ENCODE results near the gene RIGI. TPM values are rescaled to one million over a fixed set of nuclear protein-coding genes. Genes with fewer than 3 reads are reported as not detected.

The RIGI gene
- total and polyA plus RNA-seq, 9 of the 15 experiments (the other 6 are each of a cell fraction or from before 2014, with no cell fraction given), result 0.27 to 1.1 (median 0.54) TPM

GRCh38 chr9:32572900-32573523, 47.0 kb upstream of the RIGI start, which contains the start of gene NDUFB6 (continued):
- TF ChIP-seq PRDM10 (IDR thresholded peaks at IDR 0.05; ENCODE audit: partially characterized antibody), result no peak
- TF ChIP-seq CBX2 (IDR thresholded peaks at IDR 0.05; ENCODE audit: insufficient read depth, low read length, poor library complexity, severe bottlenecking), result no peak
- peak; percentile 67 for TF ChIP-seq POLR2H (tag; IDR thresholded peaks at IDR 0.05; ENCODE audit: low read depth)
- TF ChIP-seq CGGBP1 (CRISPR knock-in tag; IDR thresholded peaks at IDR 0.05), result no peak
- 0 out of 2 replicates have a peak, but pooled peaks have one; percentile 39 for TF ChIP-seq MBD2 (IDR thresholded peaks at IDR 0.05; ENCODE audit: borderline replicate concordance, low read depth)
- no peak for TF ChIP-seq ZNF699 (CRISPR knock-in tag; IDR thresholded peaks at IDR 0.05; ENCODE audit: insufficient replicate concordance)
- no peak for TF ChIP-seq CREB3 (tag; conservative IDR thresholded peaks at IDR 0.05; ENCODE audit: low read depth)
- no peak for TF ChIP-seq KAT2B (IDR thresholded peaks at IDR 0.05; ENCODE audit: low read depth, low read length)
- no peak for TF ChIP-seq UBTF (IDR thresholded peaks at IDR 0.05; ENCODE audit: borderline replicate concordance in 1 of 2, low read depth in 2 of 2, low read length in 2 of 2)
- no peak for TF ChIP-seq E2F4 (CRISPR knock-in tag; IDR thresholded peaks at IDR 0.05; ENCODE audit: low read depth)
- peak; percentile 91 for TF ChIP-seq ZBTB12 (CRISPR knock-in tag; IDR thresholded peaks at IDR 0.05)
- TF ChIP-seq TAF7 (tag; IDR thresholded peaks at IDR 0.05), result no peak
- no peak for TF ChIP-seq TCF7 (IDR thresholded peaks at IDR 0.05; ENCODE audit: borderline replicate concordance)
- TF ChIP-seq XRCC4 (IDR thresholded peaks at IDR 0.05; ENCODE audit: extremely low read depth, insufficient read depth, insufficient read length), result no peak
- no peak for TF ChIP-seq FOXJ3 (CRISPR knock-in tag; IDR thresholded peaks at IDR 0.05)
- TF ChIP-seq CREBBP (IDR thresholded peaks at IDR 0.05; ENCODE audit: low read depth, low read length), result no peak
- no peak for TF ChIP-seq TAL1 (IDR thresholded peaks at IDR 0.05)
- TF ChIP-seq ZNF24 (IDR thresholded peaks at IDR 0.05), result no peak
